Spleen (tissue), 7 donors: ENCODE data around the gene NABP1.

Source experiments
- CTCF ChIP-seq, 11 experiments: fragments of 200-600 bp in 7 of 11; fragments of 450-650 bp in 4 of 11; sonication (generic) in 4 of 11; IDR thresholded peaks in 8 of 11; conservative IDR thresholded peaks in 3 of 11; 1 replicate in 7 of 11; 2 replicates in 4 of 11; pipeline versions ENCODE4 v1.4.0 to v1.8.0; 2016 to 2021; ENCODE audit warnings: antibody characterized with exemption in 11 of 11, inconsistent platforms in 4 of 11, mild to moderate bottlenecking in 1 of 11
- POLR2A ChIP-seq, 3 donors: fragments of 450-650 bp; IDR thresholded peaks; one replicate each; pipeline ENCODE4 v1.5.1; 2017; ENCODE audit warnings: antibody characterized with exemption in 3 of 3, mild to moderate bottlenecking in 1 of 3
- POLR2AphosphoS5 ChIP-seq, 3 donors: sonication (generic); formaldehyde crosslinking; IDR thresholded peaks; one replicate each; pipeline ENCODE4 v1.5.1; 2017; ENCODE audit warnings: antibody characterized with exemption in 3 of 3
- donor health status: DM: no; HTN: no; CAD: no; lungs with moderate emphysema.
- donor health status: DM: no; HTN: no; CAD: no.
- donor health status: DM: no; HTN: no; CAD: no.

- TF ChIP-seq POLR2A (IDR thresholded peaks at IDR 0.05) (peak in 2 of 3 donors; percentile 3 to 13), CTCF (IDR thresholded peaks at IDR 0.05 in 8 of 11, conservative IDR thresholded peaks at IDR 0.05 in 3 of 11) (no peak), POLR2AphosphoS5 (IDR thresholded peaks at IDR 0.05) (peak in 1 of 3 donors; percentile 87)
Observed at GRCh38 chr2:191679818-191680600, 2.1 kb downstream of the NABP1 start.
